A549 (cell line): Measurements from ENCODE around the gene C11orf21.

ENCODE experiments used
- ATOH8 ChIP-seq: fragments of 250-450 bp; sonication (Bioruptor Pico); IDR thresholded peaks from 2 replicates; pipeline ENCODE4 v1.5.0; 2020; ENCODE audit warnings: low read depth, mild to moderate bottlenecking, moderate library complexity
- BCL3 ChIP-seq: fragments of >200 bp; sonication (Bioruptor Twin); formaldehyde crosslinking; IDR thresholded peaks from 3 replicates; pipeline ENCODE4 v1.6.1; 2016
- CEBPB ChIP-seq, 2 experiments: fragments of >200 bp in 1 of 2; sonication (Bioruptor Twin) in 1 of 2; formaldehyde crosslinking in 1 of 2; IDR thresholded peaks; 2 replicates each; pipeline ENCODE4 v1.6.1; 2012 to 2016
- CHD2 ChIP-seq: fragments of 150-350 bp; IDR thresholded peaks from 2 replicates; pipeline ENCODE4 v1.6.1; 2014; ENCODE audit warnings: low read length; ENCODE audit not compliant: partially characterized antibody
- CTCF ChIP-seq: fragments of >200 bp; sonication (Bioruptor Twin); formaldehyde crosslinking; IDR thresholded peaks from 3 replicates; pipeline ENCODE4 v1.5.1; 2016
- ESRRA ChIP-seq: fragments of 150-350 bp; IDR thresholded peaks from 2 replicates; pipeline ENCODE4 v1.6.1; 2014; ENCODE audit warnings: mild to moderate bottlenecking, low read length, borderline replicate concordance
- HDAC2 ChIP-seq: fragments of 200-600 bp; sonication (generic); IDR thresholded peaks from 2 replicates; pipeline ENCODE4 v1.6.1; 2016
- MAX ChIP-seq: IDR thresholded peaks from 2 replicates; pipeline ENCODE4 v1.6.1; 2012
- PBX3 ChIP-seq: IDR thresholded peaks from 2 replicates; pipeline ENCODE4 v1.6.1; 2012
- POLR2A ChIP-seq: IDR thresholded peaks from 2 replicates; pipeline ENCODE4 v1.6.1; 2012; ENCODE audit warnings: mild to moderate bottlenecking, low read length
- POLR2AphosphoS2 ChIP-seq: conservative IDR thresholded peaks from 2 replicates; pipeline ENCODE4 v1.6.1; 2012; ENCODE audit warnings: low read length, improper control_type of control experiment, inconsistent platforms
- RAD21 ChIP-seq, 2 experiments: fragments of >200 bp in 1 of 2; sonication (Bioruptor Twin) in 1 of 2; formaldehyde crosslinking in 1 of 2; IDR thresholded peaks in 1 of 2; conservative IDR thresholded peaks in 1 of 2; 2 replicates in 1 of 2; 3 replicates in 1 of 2; pipeline ENCODE4 v1.6.1; 2012 to 2018; ENCODE audit warnings: inconsistent platforms in 1 of 2
- REST ChIP-seq: fragments of 200-600 bp; sonication (generic); IDR thresholded peaks from 2 replicates; pipeline ENCODE4 v1.6.1; 2016; ENCODE audit warnings: antibody characterized with exemption, mild to moderate bottlenecking, moderate library complexity
- SMC3 ChIP-seq: fragments of >200 bp; sonication (Bioruptor Twin); formaldehyde crosslinking; IDR thresholded peaks from 3 replicates; pipeline ENCODE4 v1.6.1; 2018; ENCODE audit warnings: inconsistent platforms

- TF ChIP-seq CTCF (no peak), MAX (no peak), CEBPB (IDR thresholded peaks at IDR 0.05) (no peak), HDAC2 (no peak), SMC3 (no peak), ATOH8 (CRISPR knock-in tag) (no peak), PBX3 (no peak), REST (no peak), POLR2A (no peak), BCL3 (no peak), CHD2 (no peak), ESRRA (no peak), POLR2AphosphoS2 (no peak), RAD21 (conservative IDR thresholded peaks at IDR 0.05 in 1 of 2, IDR thresholded peaks at IDR 0.05 in 1 of 2) (no peak)
Measured at GRCh38 chr11:2346014-2346413, 44.3 kb upstream of the C11orf21 start.
